OCI-LY7 (cell line): ENCODE measurements around the gene PHIP. TPM values are rescaled to one million over a fixed set of nuclear protein-coding genes. Genes with fewer than 3 reads are reported as not detected.

Experiments
- BruUV-seq: library from RNA; stranded (reverse); fragments of 400-500 nt; replicated peaks from 2 replicates; lab custom pipeline; 2021; lab: Mats Ljungman, UMichigan
- CTCF ChIA-PET: fragments of 300-600 bp; sonication (Branson Sonifier 250); formaldehyde crosslinking; loops from one replicate; lab custom pipeline; 2022; ENCODE audit warnings: antibody characterized with exemption; ENCODE audit not compliant: unreplicated experiment; lab: Charles Lee
- POLR2A ChIA-PET: fragments of 300-600 bp; sonication (Branson Sonifier 250); formaldehyde crosslinking; loops from one replicate; lab custom pipeline; 2022; ENCODE audit warnings: antibody characterized with exemption; lab: Charles Lee
- DNase-seq: peaks from one replicate; pipeline ENCODE4 v3.0.0-alpha.2; 2015; ENCODE audit warnings: low spot score
- H2AFZ ChIP-seq: fragments of 200-600 bp; sonication (generic), shearing (Covaris generic); 2 replicates; pipeline ENCODE4 v1.6.1; 2014; ENCODE audit warnings: mild to moderate bottlenecking, antibody characterized with exemption, low read length, moderate library complexity
- H3K27ac ChIP-seq: fragments of 200-600 bp; sonication (generic); 2 replicates; pipeline ENCODE4 v1.5.1; 2014; ENCODE audit warnings: mixed run types, low read depth, mild to moderate bottlenecking, moderate library complexity, low read length, inconsistent platforms; ENCODE audit not compliant: poor library complexity, severe bottlenecking
- H3K36me3 ChIP-seq: fragments of 200-600 bp; sonication (generic); 2 replicates; pipeline ENCODE4 v1.6.1; 2014; ENCODE audit warnings: mild to moderate bottlenecking, antibody characterized with exemption, low read length, moderate library complexity, mixed read lengths; ENCODE audit not compliant: insufficient read depth
- H3K4me1 ChIP-seq: fragments of 200-600 bp; sonication (generic); 2 replicates; pipeline ENCODE4 v1.5.1; 2014; ENCODE audit warnings: mild to moderate bottlenecking, low read length; ENCODE audit not compliant: insufficient read depth, poor library complexity, severe bottlenecking
- H3K4me2 ChIP-seq: fragments of 200-600 bp; sonication (generic); 2 replicates; pipeline ENCODE4 v1.6.1; 2014; ENCODE audit warnings: mild to moderate bottlenecking, low read length
- H3K4me3 ChIP-seq: fragments of 200-600 bp; sonication (generic); 2 replicates; pipeline ENCODE4 v1.5.1; 2014; ENCODE audit warnings: mild to moderate bottlenecking, low read depth, low read length; ENCODE audit not compliant: poor library complexity, severe bottlenecking
- H3K79me2 ChIP-seq: fragments of 200-600 bp; sonication (generic); 2 replicates; pipeline ENCODE4 v1.6.1; 2016; ENCODE audit warnings: low read depth, mild to moderate bottlenecking, low read length, moderate library complexity, mixed read lengths; ENCODE audit not compliant: insufficient read depth
- H3K9me2 ChIP-seq: fragments of 200-600 bp; sonication (generic); 2 replicates; pipeline ENCODE4 v1.6.1; 2016; ENCODE audit warnings: mild to moderate bottlenecking, low read length, mixed read lengths; ENCODE audit not compliant: insufficient read depth
- H3K9me3 ChIP-seq: fragments of 200-600 bp; sonication (generic); 2 replicates; pipeline ENCODE4 v1.6.1; 2014; ENCODE audit warnings: mild to moderate bottlenecking, mixed run types, low read length, mixed read lengths
- H4K20me1 ChIP-seq: fragments of 200-600 bp; sonication (generic); 2 replicates; pipeline ENCODE4 v1.6.1; 2014; ENCODE audit warnings: mild to moderate bottlenecking, antibody characterized with exemption, low read length, moderate library complexity, mixed read lengths; ENCODE audit not compliant: insufficient read depth
- CTCF ChIP-seq: fragments of 200-600 bp; sonication (generic); conservative IDR thresholded peaks from 2 replicates; pipeline ENCODE4 v1.5.1; 2014; ENCODE audit warnings: mild to moderate bottlenecking, antibody characterized with exemption, low read length, moderate library complexity, mixed read lengths
- EZH2phosphoT487 ChIP-seq: fragments of 200-600 bp; sonication (generic); IDR thresholded peaks from 2 replicates; pipeline ENCODE4 v1.6.1; 2018; ENCODE audit warnings: low read depth, borderline replicate concordance, mild to moderate bottlenecking, mixed run types, antibody characterized with exemption, low read length, moderate library complexity, mixed read lengths
- intact Hi-C: fragments of 100-400 bp; cut with micrococcal nuclease; formaldehyde crosslinking; loops from one replicate; pipeline ENCODE4 v1.10.0; 2022; ENCODE audit not compliant: unreplicated experiment
- total RNA-seq, 2 experiments: library from RNA; depleted of rRNA in 1 of 2; stranded (reverse); fragments of >200 nt in 1 of 2; shearing (Covaris generic) in 1 of 2; gene quantifications; 2 replicates each; pipeline ENCODE4 v1.2.3, GENCODE V29; 2014 to 2022

Gene PHIP
- total RNA-seq, 2 experiments from 2014 or later = 32.1 to 46.6 TPM

GRCh38 chr6:79079561-79080041 lies 1.5 kb upstream of the PHIP start:
- TF ChIP-seq CTCF (no peak), EZH2phosphoT487 (no peak)
- Histone ChIP-seq H3K4me1 (peaks cover 22% of the 10 kb centered on the region), H3K9me3 (no peaks in the 10 kb centered on the region), H3K4me3 (peak overlapping the region; percentile 96), H3K79me2 (peaks cover 31% of the 10 kb centered on the region), H2AFZ (peak overlapping the region; percentile 88), H3K27ac (peak overlapping the region; percentile 93), H3K4me2 (peak overlapping the region; percentile 90), H3K9me2 (no peaks in the 10 kb centered on the region), H3K36me3 (peaks cover 22% of the 10 kb centered on the region), H4K20me1 (peaks cover 21% of the 10 kb centered on the region; the same call in 1 of the 2 replicates)
- no peak for DNase-seq
- POLR2A ChIA-PET = interaction anchor here (0.6 to 5.1 kb wide), 9 partner anchors 12 to 315 kb away, joined by 3 to 25 read pairs (median 4); partner anchors contain the start of gene IRAK1BP1
- BruUV-seq = no TSS peak
- CTCF ChIA-PET = no interaction called here
- intact Hi-C loops = loop anchor here (2.0 to 5.0 kb wide), 3 partner anchors 457 to 1028 kb away; partner anchors contain the start of genes BCKDHB, LCA5 and TTK

- Histone ChIP-seq H3K27ac (peak overlapping the region; percentile 93), H3K4me3 (peak overlapping the region; percentile 96), H3K9me2 (no peaks in the 10 kb centered on the region), H3K36me3 (peaks cover 40% of the 10 kb centered on the region), H3K4me2 (peak overlapping the region; percentile 90), H4K20me1 (peaks cover 35% of the 10 kb centered on the region), H3K79me2 (peaks cover 50% of the 10 kb centered on the region), H2AFZ (peak overlapping the region; percentile 88; the same call in 1 of the 2 replicates), H3K9me3 (no peaks in the 10 kb centered on the region), H3K4me1 (peaks cover 40% of the 10 kb centered on the region)
- no TSS peak for BruUV-seq
- peak; percentile 73 for DNase-seq
- TF ChIP-seq CTCF (no peak), EZH2phosphoT487 (no peak)
- ChIA-PET POLR2A (interaction anchor here (0.7 to 5.1 kb wide), 10 partner anchors 8 to 925 kb away, joined by 3 to 25 read pairs (median 4); partner anchors contain the start of genes IRAK1BP1 and LCA5), CTCF (interaction anchor here (0.5 kb wide), 1 partner anchor 133 kb away, joined by 3 read pairs; no protein-coding TSS in a partner anchor)
- intact Hi-C loops = loop anchor here (1.0 to 5.0 kb wide), 6 partner anchors 29 to 1030 kb away; partner anchors contain the start of genes BCKDHB, HMGN3, IRAK1BP1 and LCA5
Measured at GRCh38 chr6:79077715-79078074, 359 bp downstream of the PHIP start.
